DND-41 (cell line): Measurements from ENCODE around the gene GRAP2.

Source experiments
- ATAC-seq: fragments of 200-7000 bp; cut with Tn5 transposase; 3 replicates; pipeline ENCODE4 v1.9.1; 2021; ENCODE audit warnings: low read depth; ENCODE audit not compliant: insufficient read depth
- DNase-seq: peaks from one replicate; pipeline ENCODE4 v3.0.0-alpha.2; 2020
- H2AFZ ChIP-seq: 2 replicates; pipeline ENCODE4 v1.6.0; 2012; ENCODE audit warnings: low read depth, low read length
- H3K27ac ChIP-seq: 2 replicates; pipeline ENCODE4 v1.5.1; 2012; ENCODE audit warnings: low read length, inconsistent platforms
- H3K27me3 ChIP-seq: fragments of 200-600 bp; sonication (generic); 2 replicates; pipeline ENCODE4 v1.6.0; 2012; ENCODE audit warnings: low read length, mild to moderate bottlenecking, inconsistent platforms; ENCODE audit not compliant: insufficient read depth, poor library complexity
- H3K36me3 ChIP-seq: 2 replicates; pipeline ENCODE4 v1.5.1; 2012; ENCODE audit warnings: low read length, inconsistent platforms; ENCODE audit not compliant: insufficient read depth
- H3K4me1 ChIP-seq: 2 replicates; pipeline ENCODE4 v1.5.1; 2012; ENCODE audit warnings: mild to moderate bottlenecking, low read length; ENCODE audit not compliant: insufficient read depth
- H3K4me2 ChIP-seq: 2 replicates; pipeline ENCODE4 v1.6.0; 2012; ENCODE audit warnings: mild to moderate bottlenecking, moderate library complexity, low read length, inconsistent platforms; ENCODE audit not compliant: insufficient read depth
- H3K4me3 ChIP-seq, 2 experiments: fragments of 200-600 bp in 1 of 2; shearing (Covaris generic) in 1 of 2; 2 replicates each; pipeline ENCODE4 v1.5.1; 2012 to 2016; ENCODE audit warnings: inconsistent platforms in 2 of 2, low read length in 2 of 2, mild to moderate bottlenecking in 2 of 2, low read depth in 1 of 2, moderate library complexity in 1 of 2
- H3K79me2 ChIP-seq: 2 replicates; pipeline ENCODE4 v1.6.0; 2012; ENCODE audit warnings: low read length, inconsistent platforms; ENCODE audit not compliant: insufficient read depth
- H3K9ac ChIP-seq: 2 replicates; pipeline ENCODE4 v1.6.0; 2012; ENCODE audit warnings: low read depth, mild to moderate bottlenecking, inconsistent platforms, low read length, moderate library complexity
- H3K9me3 ChIP-seq: 2 replicates; pipeline ENCODE4 v1.5.1; 2012; ENCODE audit warnings: low read length, moderate library complexity, mild to moderate bottlenecking, inconsistent platforms; ENCODE audit not compliant: insufficient read depth, severe bottlenecking
- H4K20me1 ChIP-seq: 2 replicates; pipeline ENCODE4 v1.6.0; 2012; ENCODE audit warnings: low read length; ENCODE audit not compliant: insufficient read depth
- CTCF ChIP-seq: IDR thresholded peaks from 2 replicates; pipeline ENCODE4 v1.5.1; 2012; ENCODE audit warnings: borderline replicate concordance, low read length, moderate library complexity, mild to moderate bottlenecking; ENCODE audit not compliant: poor library complexity, severe bottlenecking; ENCODE audit errors: extremely low read depth
- EZH2 ChIP-seq: IDR thresholded peaks from 3 replicates; pipeline ENCODE4 v1.6.1; 2012; ENCODE audit warnings: borderline replicate concordance, low read depth, mild to moderate bottlenecking, moderate library complexity, low read length, inconsistent platforms; ENCODE audit not compliant: severe bottlenecking

Gene GRAP2

GRCh38 chr22:39962071-39962470, 61.2 kb downstream of the GRAP2 start:
- TF ChIP-seq EZH2 (no peak), CTCF (no peak)
- Histone ChIP-seq H4K20me1 (no peaks in the 10 kb centered on the region), H3K36me3 (peaks cover 93% of the 10 kb centered on the region), H3K4me1 (peaks cover 9% of the 10 kb centered on the region), H3K9ac (no peak overlapping the region), H3K27ac (no peak overlapping the region), H3K4me2 (no peak overlapping the region), H3K27me3 (no peaks in the 10 kb centered on the region), H2AFZ (no peak overlapping the region), H3K4me3 (no peak overlapping the region), H3K9me3 (no peaks in the 10 kb centered on the region), H3K79me2 (no peaks in the 10 kb centered on the region)
- ATAC-seq: no peak
- DNase-seq: no peak

- peaks cover 94% of the 10 kb centered on the region for H3K36me3 ChIP-seq
- no peak overlapping the region for H3K9ac ChIP-seq
- H3K9me3 ChIP-seq: no peaks in the 10 kb centered on the region
- ATAC-seq: no peak
- H4K20me1 ChIP-seq: no peaks in the 10 kb centered on the region
- H3K4me3 ChIP-seq: no peak overlapping the region
- no peaks in the 10 kb centered on the region for H3K27me3 ChIP-seq
- no peak for DNase-seq
- no peaks in the 10 kb centered on the region for H3K4me1 ChIP-seq
- TF ChIP-seq EZH2: no peak
- TF ChIP-seq CTCF: no peak
- H2AFZ ChIP-seq: no peak overlapping the region
- no peak overlapping the region for H3K27ac ChIP-seq
- H3K4me2 ChIP-seq: no peak overlapping the region
- H3K79me2 ChIP-seq: no peaks in the 10 kb centered on the region
These were observed 64.9 kb downstream of the GRAP2 start for GRCh38 chr22:39965748-39966147.

GRCh38 chr22:39966470-39966869, 65.6 kb downstream of the GRAP2 start:
- Histone ChIP-seq H2AFZ (no peak overlapping the region), H3K36me3 (peaks cover 94% of the 10 kb centered on the region), H3K27me3 (no peaks in the 10 kb centered on the region), H3K27ac (no peak overlapping the region), H3K9me3 (no peaks in the 10 kb centered on the region), H3K4me3 (no peak overlapping the region), H3K4me1 (no peaks in the 10 kb centered on the region), H3K9ac (no peak overlapping the region), H3K79me2 (no peaks in the 10 kb centered on the region), H4K20me1 (no peaks in the 10 kb centered on the region), H3K4me2 (no peak overlapping the region)
- DNase-seq (no peak), ATAC-seq (no peak)
- TF ChIP-seq CTCF (no peak), EZH2 (no peak)

GRCh38 chr22:39967103-39967829, 66.4 kb downstream of the GRAP2 start:
- no peak for ATAC-seq
- H2AFZ ChIP-seq: no peak overlapping the region
- H4K20me1 ChIP-seq: no peaks in the 10 kb centered on the region
- DNase-seq: no peak
- H3K27ac ChIP-seq: no peak overlapping the region
- no peak overlapping the region for H3K4me2 ChIP-seq
- H3K4me3 ChIP-seq: no peak overlapping the region
- no peak overlapping the region for H3K9ac ChIP-seq
- no peak for TF ChIP-seq CTCF
- TF ChIP-seq EZH2: no peak
- H3K27me3 ChIP-seq: no peaks in the 10 kb centered on the region
- H3K4me1 ChIP-seq: no peaks in the 10 kb centered on the region
- H3K9me3 ChIP-seq: no peaks in the 10 kb centered on the region
- no peaks in the 10 kb centered on the region for H3K79me2 ChIP-seq
- peaks cover 95% of the 10 kb centered on the region for H3K36me3 ChIP-seq
